GM23248 (cell line): Measurements from ENCODE around the gene PIF1. TPM values are rescaled to one million over a fixed set of nuclear protein-coding genes. Genes with fewer than 3 reads are reported as not detected.
A peak's percentile ranks its signal among the peaks of the same experiment; 100 is the strongest.

Source experiments
- DNase-seq: peaks from one replicate; pipeline ENCODE4 v3.0.0-alpha.2; 2015
- H2AFZ ChIP-seq: fragments of 200-600 bp; sonication (generic); 2 replicates; pipeline ENCODE4 v1.6.1; 2016; ENCODE audit warnings: antibody characterized with exemption
- H3F3A ChIP-seq: fragments of 200-600 bp; sonication (generic); 2 replicates; pipeline ENCODE4 v1.6.1; 2016; ENCODE audit warnings: mild to moderate bottlenecking, antibody characterized with exemption, mixed run types; ENCODE audit not compliant: insufficient read depth
- H3K27ac ChIP-seq: fragments of 200-600 bp; sonication (generic); 2 replicates; pipeline ENCODE4 v1.5.1; 2016; ENCODE audit warnings: mild to moderate bottlenecking
- H3K27me3 ChIP-seq: fragments of 200-600 bp; sonication (generic); replicated peaks from 2 replicates; pipeline ENCODE4 v1.6.1; 2016; ENCODE audit warnings: mild to moderate bottlenecking; ENCODE audit not compliant: insufficient read depth
- H3K36me3 ChIP-seq: fragments of 200-600 bp; sonication (generic); 2 replicates; pipeline ENCODE4 v1.6.1; 2016; ENCODE audit warnings: low read depth, mild to moderate bottlenecking
- H3K4me1 ChIP-seq: fragments of 200-600 bp; sonication (generic); 2 replicates; pipeline ENCODE4 v1.6.1; 2016; ENCODE audit warnings: mild to moderate bottlenecking; ENCODE audit not compliant: insufficient read depth
- H3K4me2 ChIP-seq: fragments of 200-600 bp; sonication (generic); one replicate; pipeline ENCODE4 v1.6.1; 2016; ENCODE audit warnings: mild to moderate bottlenecking; ENCODE audit not compliant: unreplicated experiment
- H3K4me3 ChIP-seq: fragments of 200-600 bp; sonication (generic); 2 replicates; pipeline ENCODE4 v1.5.1; 2016; ENCODE audit warnings: mild to moderate bottlenecking
- H3K79me2 ChIP-seq: fragments of 200-600 bp; sonication (generic); 2 replicates; pipeline ENCODE4 v1.6.1; 2016; ENCODE audit warnings: mild to moderate bottlenecking; ENCODE audit not compliant: insufficient read depth
- H3K9ac ChIP-seq: fragments of 200-600 bp; sonication (generic); 2 replicates; pipeline ENCODE4 v1.6.1; 2016; ENCODE audit warnings: mild to moderate bottlenecking
- H3K9me2 ChIP-seq: fragments of 200-600 bp; sonication (generic); 2 replicates; pipeline ENCODE4 v1.6.1; 2016; ENCODE audit warnings: mixed run types, mild to moderate bottlenecking, moderate library complexity; ENCODE audit not compliant: insufficient read depth
- H3K9me3 ChIP-seq: fragments of 200-600 bp; sonication (generic); one replicate; pipeline ENCODE4 v1.6.1; 2017; ENCODE audit warnings: low read depth
- H4K20me1 ChIP-seq: fragments of 200-600 bp; sonication (generic); 2 replicates; pipeline ENCODE4 v1.6.0; 2016; ENCODE audit not compliant: insufficient read depth
- EZH2 ChIP-seq: fragments of 200-600 bp; sonication (generic); IDR thresholded peaks from 2 replicates; pipeline ENCODE4 v1.6.1; 2018; ENCODE audit warnings: antibody characterized with exemption, mild to moderate bottlenecking; ENCODE audit not compliant: insufficient read depth, poor library complexity, severe bottlenecking
- EZH2phosphoT487 ChIP-seq: fragments of 200-600 bp; sonication (generic); IDR thresholded peaks from 2 replicates; pipeline ENCODE4 v1.6.1; 2018; ENCODE audit warnings: antibody characterized with exemption, moderate library complexity, mild to moderate bottlenecking, low read depth; ENCODE audit not compliant: insufficient read depth
- WGBS, 2 experiments: methylation state at CpG; one replicate each; pipeline ENCODE4 v1.1.6; 2015 to 2017; ENCODE audit warnings: low lambda C conversion rate in 2 of 2, low coverage in 1 of 2; ENCODE audit errors: missing lambda C conversion rate in 2 of 2; 5-methylcytosine and 5-hydroxymethylcytosine counted together
- in situ Hi-C: fragments of 300-500 bp; cut with MboI; formaldehyde crosslinking; loops from 2 replicates; pipeline ENCODE4 v1.15.0; 2020
- polyA plus RNA-seq: library from polyadenylated mRNA; unstranded; fragments of >200 nt; fragmentation: Nextera tagmentation; extraction: Ambion mirVana; gene quantifications from 2 replicates; pipeline ENCODE4 v1.2.1, GENCODE V29; 2016
- total RNA-seq: library from RNA; depleted of rRNA; stranded (reverse); fragments of >200 nt; shearing (Covaris generic); gene quantifications from 2 replicates; pipeline ENCODE4 v1.2.3, GENCODE V29; 2014

The PIF1 gene
- total and polyA plus RNA-seq, 2 experiments from 2014 or later = 7.0 to 9.7 TPM

GRCh38 chr15:64861331-64861730 lies 35.9 kb upstream of the PIF1 start:
- TF ChIP-seq EZH2phosphoT487 (no peak), EZH2 (no peak)
- H3K36me3 ChIP-seq = peaks cover 14% of the 10 kb centered on the region; the same call in 1 of the 2 replicates
- DNase-seq = no peak
- no peaks in the 10 kb centered on the region for H3K9me3 ChIP-seq
- no peak overlapping the region for H3K4me3 ChIP-seq
- no peaks in the 10 kb centered on the region for H4K20me1 ChIP-seq
- peaks cover 20% of the 10 kb centered on the region; the same call in 1 of the 2 replicates for H3F3A ChIP-seq
- peaks cover 62% of the 10 kb centered on the region for H3K79me2 ChIP-seq
- no peak overlapping the region for H3K9ac ChIP-seq
- H3K9me2 ChIP-seq = no peaks in the 10 kb centered on the region
- in situ Hi-C loops = no loop called here
- no peak overlapping the region for H3K4me2 ChIP-seq
- peaks cover 35% of the 10 kb centered on the region for H3K4me1 ChIP-seq
- no peak overlapping the region for H2AFZ ChIP-seq
- H3K27me3 ChIP-seq = no peaks in the 10 kb centered on the region
- 91 to 92% methylated on average over 6 to 11 of the region's 11 CpGs for WGBS, 2 experiments
- no peak overlapping the region for H3K27ac ChIP-seq

- in situ Hi-C loops = no loop called here
- DNase-seq = no peak
- H3K27ac ChIP-seq = no peak overlapping the region
- H3K4me2 ChIP-seq = no peak overlapping the region
- no peaks in the 10 kb centered on the region for H3K9me2 ChIP-seq
- H2AFZ ChIP-seq = no peak overlapping the region
- peaks cover 14% of the 10 kb centered on the region; the same call in 1 of the 2 replicates for H3K36me3 ChIP-seq
- TF ChIP-seq EZH2 (no peak), EZH2phosphoT487 (no peak)
- H3K79me2 ChIP-seq = peaks cover 83% of the 10 kb centered on the region
- no peaks in the 10 kb centered on the region for H4K20me1 ChIP-seq
- no peak overlapping the region for H3K9ac ChIP-seq
- H3F3A ChIP-seq = peaks cover 20% of the 10 kb centered on the region; the same call in 1 of the 2 replicates
- H3K4me1 ChIP-seq = peaks cover 41% of the 10 kb centered on the region
- no peak overlapping the region for H3K4me3 ChIP-seq
- 84 to 88% methylated on average over 2 of the region's 2 CpGs for WGBS, 2 experiments
- no peaks in the 10 kb centered on the region for H3K27me3 ChIP-seq
- no peaks in the 10 kb centered on the region for H3K9me3 ChIP-seq
Measured at GRCh38 chr15:64859226-64859625, 33.8 kb upstream of the PIF1 start.

GRCh38 chr15:64858021-64858575 lies 32.7 kb upstream of the PIF1 start:
- Histone ChIP-seq H4K20me1 (no peaks in the 10 kb centered on the region), H3K4me2 (peak overlapping the region; percentile 33), H3K9ac (peak overlapping the region; percentile 18; the same call in 1 of the 2 replicates), H3K27me3 (no peaks in the 10 kb centered on the region), H3K4me1 (peaks cover 48% of the 10 kb centered on the region), H2AFZ (no peak overlapping the region), H3K79me2 (peaks cover 94% of the 10 kb centered on the region), H3K27ac (peak overlapping the region; percentile 81), H3K4me3 (no peak overlapping the region), H3K36me3 (peaks cover 14% of the 10 kb centered on the region; the same call in 1 of the 2 replicates), H3K9me3 (no peaks in the 10 kb centered on the region), H3F3A (peaks cover 20% of the 10 kb centered on the region; the same call in 1 of the 2 replicates), H3K9me2 (no peaks in the 10 kb centered on the region)
- in situ Hi-C loops = no loop called here
- no peak for TF ChIP-seq EZH2phosphoT487
- no peak for TF ChIP-seq EZH2
- DNase-seq = no peak
- WGBS, 2 experiments = 61 to 63% methylated on average over 6 of the region's 6 CpGs

GRCh38 chr15:64857421-64857820 lies 32.0 kb upstream of the PIF1 start:
- in situ Hi-C loops = no loop called here
- Histone ChIP-seq H3K36me3 (peaks cover 14% of the 10 kb centered on the region; the same call in 1 of the 2 replicates), H3K9ac (peak overlapping the region; percentile 63), H3K79me2 (peaks cover 100% of the 10 kb centered on the region), H3K27ac (peak overlapping the region; percentile 81), H3K9me2 (no peaks in the 10 kb centered on the region), H2AFZ (no peak overlapping the region), H3F3A (peaks cover 20% of the 10 kb centered on the region; the same call in 1 of the 2 replicates), H3K9me3 (no peaks in the 10 kb centered on the region), H3K4me3 (no peak overlapping the region), H4K20me1 (no peaks in the 10 kb centered on the region), H3K4me1 (peaks cover 48% of the 10 kb centered on the region), H3K4me2 (peak overlapping the region; percentile 33), H3K27me3 (no peaks in the 10 kb centered on the region)
- DNase-seq = peak; percentile 83
- WGBS, 2 experiments = 53 to 58% methylated on average over 4 of the region's 4 CpGs
- no peak for TF ChIP-seq EZH2
- TF ChIP-seq EZH2phosphoT487 = no peak
